Colonic mucosa (tissue), 4 donors: ENCODE measurements around the gene NRGN. TPM values are rescaled to one million over a fixed set of nuclear protein-coding genes. Genes with fewer than 3 reads are reported as not detected.

Experiments
- DNase-seq: peaks from one replicate; pipeline ENCODE4 v3.0.0-alpha.2; 2020
- H3K27ac ChIP-seq: fragments of 200-600 bp; one replicate; pipeline ENCODE4 v1.8.0; 2021
- H3K27me3 ChIP-seq: fragments of 200-600 bp; one replicate; pipeline ENCODE4 v1.8.0; 2021
- H3K36me3 ChIP-seq: fragments of 200-600 bp; one replicate; pipeline ENCODE4 v1.8.0; 2021
- H3K4me1 ChIP-seq: fragments of 200-600 bp; one replicate; pipeline ENCODE4 v1.8.0; 2021; ENCODE audit warnings: mild to moderate bottlenecking
- H3K4me3 ChIP-seq: fragments of 200-600 bp; one replicate; pipeline ENCODE4 v1.8.0; 2021
- H3K9ac ChIP-seq, 2 donors: one replicate each; pipeline ENCODE4 v1.7.0; 2013; ENCODE audit warnings: control low read depth in 2 of 2, low read depth in 2 of 2, low read length in 2 of 2
- H3K9me3 ChIP-seq: fragments of 200-600 bp; one replicate; pipeline ENCODE4 v1.8.0; 2021
- CTCF ChIP-seq: fragments of 200-600 bp; IDR thresholded peaks from one replicate; pipeline ENCODE4 v1.8.0; 2022; ENCODE audit warnings: antibody characterized with exemption, mild to moderate bottlenecking
- intact Hi-C: fragments of 100-400 bp; cut with DNase I; formaldehyde crosslinking; loops from one replicate; pipeline ENCODE4 v1.14.1; 2022
- total RNA-seq, 2 donors: library from RNA; stranded (reverse); fragmentation: NEBNext Ultra II Directional in 1 of 2; extraction: Animal tissue kit (Norgen Biotek cat#: 25700) in 1 of 2; gene quantifications; one replicate each; pipeline ENCODE4 v1.2.1, GENCODE V29; 2021
- donor health status: healthy.
- donor health status: DM: no; HTN: no; CAD: no.
- donor health status: DM: no; HTN: no; CAD: no.

NRGN gene
- total RNA-seq, 2 donors from 2014 or later: 3.1 to 11.1 TPM

- intact Hi-C loops: no loop called here
- H3K27me3 ChIP-seq: no peaks in the 10 kb centered on the region
- DNase-seq: no peak
- H3K4me3 ChIP-seq: no peak overlapping the region
- no peak overlapping the region for H3K9ac ChIP-seq
- TF ChIP-seq CTCF: no peak
- peaks cover 5% of the 10 kb centered on the region for H3K4me1 ChIP-seq
- no peaks in the 10 kb centered on the region for H3K9me3 ChIP-seq
- no peaks in the 10 kb centered on the region for H3K36me3 ChIP-seq
- H3K27ac ChIP-seq: no peak overlapping the region
These were observed 11.6 kb upstream of the NRGN start for GRCh38 chr11:124728134-124728533.

DNA sequence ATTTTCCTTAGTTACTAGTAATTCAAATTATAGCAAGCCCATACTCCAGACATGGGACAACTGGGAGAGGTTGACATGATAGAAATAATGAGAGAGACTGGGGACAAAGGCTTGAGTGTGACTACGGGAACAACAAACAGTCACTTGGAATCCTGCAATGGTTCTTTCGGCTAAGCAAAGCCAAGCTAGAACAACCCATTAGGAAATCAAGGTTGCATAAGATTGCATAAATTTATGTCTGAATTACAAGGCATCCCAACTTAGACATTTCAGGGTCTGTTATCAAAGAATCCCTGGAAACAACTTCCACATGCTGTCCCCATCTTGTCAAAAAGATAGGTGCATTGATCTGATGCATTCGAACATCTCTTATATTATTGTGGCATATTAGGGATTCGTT, 10.2 kb upstream of the NRGN start:
- Histone ChIP-seq H3K4me3 (no peak overlapping the region), H3K9me3 (no peaks in the 10 kb centered on the region), H3K27ac (no peak overlapping the region), H3K27me3 (no peaks in the 10 kb centered on the region), H3K9ac (no peak overlapping the region), H3K4me1 (peaks cover 5% of the 10 kb centered on the region), H3K36me3 (no peaks in the 10 kb centered on the region)
- intact Hi-C loops: no loop called here
- no peak for TF ChIP-seq CTCF
- DNase-seq: no peak

DNA sequence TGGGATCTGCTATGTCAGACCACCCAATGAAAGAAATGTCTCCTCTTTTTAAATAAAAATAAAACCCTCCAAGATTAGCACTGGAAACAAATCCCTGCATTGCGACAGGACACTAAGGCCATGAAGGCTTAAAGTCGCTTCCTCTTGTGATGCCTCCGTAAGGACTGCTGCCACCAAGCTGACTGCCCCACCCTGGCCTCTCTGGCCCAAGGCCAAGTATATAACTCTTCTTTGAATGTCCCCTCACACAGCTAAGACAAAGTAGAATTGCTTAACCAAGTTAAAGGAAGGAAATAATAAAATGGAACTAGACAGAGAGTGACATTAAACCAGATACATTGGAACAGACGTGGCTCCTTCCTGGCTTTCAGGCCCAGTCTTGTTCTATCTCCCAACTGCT, 7.5 kb upstream of the NRGN start:
- no peak for TF ChIP-seq CTCF
- Histone ChIP-seq H3K27ac (no peak overlapping the region), H3K4me1 (no peaks in the 10 kb centered on the region), H3K9ac (no peak overlapping the region), H3K9me3 (no peaks in the 10 kb centered on the region), H3K4me3 (no peak overlapping the region), H3K36me3 (no peaks in the 10 kb centered on the region), H3K27me3 (no peaks in the 10 kb centered on the region)
- DNase-seq: no peak
- intact Hi-C loops: no loop called here

DNA sequence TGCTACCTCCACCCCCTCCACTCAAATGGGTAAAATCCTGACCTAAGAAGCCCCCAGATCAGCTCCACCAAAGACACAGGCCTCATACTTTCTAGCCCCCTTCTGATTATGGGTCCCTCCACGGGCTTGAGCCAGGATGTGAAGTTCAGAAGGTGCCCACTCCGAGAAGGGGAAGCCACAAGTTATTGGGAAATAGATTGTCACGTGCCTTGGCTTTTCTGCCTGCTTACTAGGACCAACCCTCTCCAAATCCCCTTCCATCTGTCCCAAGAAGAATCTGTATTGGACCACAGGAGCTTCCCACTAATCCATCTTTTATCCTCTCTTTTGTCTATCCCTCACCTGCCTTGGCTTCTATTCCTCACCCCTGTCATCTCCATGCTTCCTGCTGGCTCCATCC, 3.0 kb upstream of the NRGN start:
- Histone ChIP-seq H3K36me3 (no peaks in the 10 kb centered on the region), H3K9ac (no peak overlapping the region), H3K27me3 (no peaks in the 10 kb centered on the region), H3K4me1 (peaks cover 12% of the 10 kb centered on the region), H3K9me3 (no peaks in the 10 kb centered on the region), H3K27ac (no peak overlapping the region), H3K4me3 (no peak overlapping the region)
- DNase-seq: no peak
- intact Hi-C loops: no loop called here
- TF ChIP-seq CTCF: no peak

DNA sequence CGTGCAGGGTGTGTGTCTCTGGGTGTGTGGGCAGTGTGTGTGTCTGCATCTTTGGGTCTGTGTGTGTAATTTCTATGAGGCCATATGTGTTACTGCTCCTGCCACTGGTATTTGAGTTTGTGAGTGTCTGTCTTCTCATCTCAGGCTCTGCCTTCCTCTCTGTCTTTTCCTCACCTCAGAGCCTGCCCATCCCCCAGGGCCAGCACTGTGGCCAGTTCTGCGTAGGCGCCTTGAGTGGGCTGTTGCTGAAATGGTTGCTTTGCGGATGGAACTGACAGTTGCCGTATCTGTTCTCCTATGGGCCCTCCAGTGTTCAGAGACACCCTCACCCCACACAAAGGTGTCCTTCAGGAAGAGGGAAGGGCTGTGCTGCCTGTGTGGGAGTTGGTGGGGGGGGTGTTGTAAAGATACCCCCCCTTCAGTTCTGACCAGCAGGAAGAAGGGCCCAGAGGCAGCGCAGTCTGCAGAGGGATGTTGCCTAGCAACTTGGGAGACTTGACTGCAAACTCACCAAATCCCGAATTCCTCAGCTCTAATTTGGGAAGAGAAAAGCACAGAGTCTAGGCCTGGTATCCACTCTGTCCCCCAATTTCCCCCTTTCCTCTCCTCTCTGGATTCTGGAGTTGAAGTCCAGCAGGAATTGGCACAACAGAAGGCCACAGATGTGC, 2.0 kb upstream of the NRGN start:
- Histone ChIP-seq H3K27me3 (no peaks in the 10 kb centered on the region), H3K27ac (no peak overlapping the region), H3K4me1 (peaks cover 12% of the 10 kb centered on the region), H3K9me3 (no peaks in the 10 kb centered on the region), H3K36me3 (no peaks in the 10 kb centered on the region), H3K4me3 (no peak overlapping the region), H3K9ac (no peak overlapping the region)
- TF ChIP-seq CTCF: no peak
- intact Hi-C loops: no loop called here
- DNase-seq: no peak
